ENCODE data around the gene NTF3. TPM values are rescaled to one million over a fixed set of nuclear protein-coding genes. Genes with fewer than 3 reads are reported as not detected.

Gene NTF3
- total and polyA plus RNA-seq, 9 donors: 3.2 to 15.9 (median 9.4) TPM

- 1 to 5% (median 4%) methylated on average over 10 of the region's 10 CpGs for WGBS, 3 donors
- no peaks in the 10 kb centered on the region for H3K36me3 ChIP-seq
- H3K4me3 ChIP-seq: no peak overlapping the region
- TF ChIP-seq CTCF (IDR thresholded peaks at IDR 0.05) (no peak), EP300 (IDR thresholded peaks at IDR 0.05) (no peak), POLR2A (IDR thresholded peaks at IDR 0.05) (no peak)
- no peak for DNase-seq
- H3K4me1 ChIP-seq (ENCODE audit: insufficient read depth): peaks cover 20% of the 10 kb centered on the region
- H3K27me3 ChIP-seq: no peaks in the 10 kb centered on the region
- H3K9me3 ChIP-seq: no peaks in the 10 kb centered on the region
- intact Hi-C loops (cut with DNase I): no loop called here
- peak overlapping the region in 1 of 2 donors; percentile 63 for H3K27ac ChIP-seq
Observed at GRCh38 chr12:5480938-5481303, 49.0 kb downstream of the NTF3 start.

GRCh38 chr12:5481645-5482044 is 49.7 kb downstream of the NTF3 start:
- WGBS, 3 donors: 92 to 97% (median 94%) methylated on average over 5 of the region's 5 CpGs
- H3K4me1 ChIP-seq (ENCODE audit: insufficient read depth): peaks cover 20% of the 10 kb centered on the region
- intact Hi-C loops (cut with DNase I): no loop called here
- DNase-seq: no peak
- H3K27ac ChIP-seq: no peak overlapping the region
- H3K27me3 ChIP-seq: no peaks in the 10 kb centered on the region
- H3K9me3 ChIP-seq: no peaks in the 10 kb centered on the region
- no peak overlapping the region for H3K4me3 ChIP-seq
- no peak for TF ChIP-seq CTCF (IDR thresholded peaks at IDR 0.05)
- TF ChIP-seq EP300 (IDR thresholded peaks at IDR 0.05): no peak
- no peak for TF ChIP-seq POLR2A (IDR thresholded peaks at IDR 0.05)
- no peaks in the 10 kb centered on the region for H3K36me3 ChIP-seq

GRCh38 chr12:5484426-5484825 is 52.5 kb downstream of the NTF3 start:
- H3K9me3 ChIP-seq: no peaks in the 10 kb centered on the region
- H3K36me3 ChIP-seq: no peaks in the 10 kb centered on the region
- H3K4me1 ChIP-seq (ENCODE audit: insufficient read depth): peaks cover 32% of the 10 kb centered on the region
- no peak overlapping the region for H3K27ac ChIP-seq
- no peak overlapping the region for H3K4me3 ChIP-seq
- TF ChIP-seq CTCF (IDR thresholded peaks at IDR 0.05): no peak
- TF ChIP-seq POLR2A (IDR thresholded peaks at IDR 0.05): no peak
- TF ChIP-seq EP300 (IDR thresholded peaks at IDR 0.05): no peak
- H3K27me3 ChIP-seq: no peaks in the 10 kb centered on the region
- intact Hi-C loops (cut with DNase I): no loop called here
- 23 to 50% (median 44%) methylated on average over 6 of the region's 6 CpGs for WGBS, 3 donors
- DNase-seq: no peak

- 34 to 62% (median 37%) methylated on average over 4 of the region's 4 CpGs for WGBS, 3 donors
- TF ChIP-seq EP300 (IDR thresholded peaks at IDR 0.05): no peak
- no peak for TF ChIP-seq CTCF (IDR thresholded peaks at IDR 0.05)
- no peak for TF ChIP-seq POLR2A (IDR thresholded peaks at IDR 0.05)
Observed at GRCh38 chr12:5485454-5485853, 53.5 kb downstream of the NTF3 start.

GRCh38 chr12:5487076-5487475 is 55.2 kb downstream of the NTF3 start:
- 75 to 86% (median 82%) methylated on average over 7 of the region's 7 CpGs for WGBS, 3 donors

More at GRCh38 chr12:5485454-5485853, 53.5 kb downstream of the NTF3 start:
- H3K4me3 ChIP-seq: no peak overlapping the region
- H3K4me1 ChIP-seq (ENCODE audit: insufficient read depth): peaks cover 34% of the 10 kb centered on the region
- intact Hi-C loops (cut with DNase I): no loop called here
- no peaks in the 10 kb centered on the region for H3K27me3 ChIP-seq
- H3K9me3 ChIP-seq: no peaks in the 10 kb centered on the region
- DNase-seq: no peak
- no peaks in the 10 kb centered on the region for H3K36me3 ChIP-seq
- H3K27ac ChIP-seq: no peak overlapping the region

More at GRCh38 chr12:5487076-5487475, 55.2 kb downstream of the NTF3 start:
- Histone ChIP-seq H3K4me3 (no peak overlapping the region), H3K27ac (no peak overlapping the region), H3K27me3 (no peaks in the 10 kb centered on the region), H3K9me3 (no peaks in the 10 kb centered on the region), H3K36me3 (no peaks in the 10 kb centered on the region), H3K4me1 (ENCODE audit: insufficient read depth) (peaks cover 32% of the 10 kb centered on the region)
- intact Hi-C loops (cut with DNase I): no loop called here
- TF ChIP-seq CTCF (IDR thresholded peaks at IDR 0.05) (no peak), POLR2A (IDR thresholded peaks at IDR 0.05) (no peak), EP300 (IDR thresholded peaks at IDR 0.05) (no peak)
- no peak for DNase-seq
